SK-N-SH (cell line): ENCODE measurements around the gene SMPDL3A. TPM values are rescaled to one million over a fixed set of nuclear protein-coding genes. Genes with fewer than 3 reads are reported as not detected.

ENCODE experiments used
- CTCF ChIA-PET: fragments of 300-600, 350-600 bp; formaldehyde crosslinking; extraction: SDS; loops from one replicate; lab custom pipeline; 2021; lab: Yijun Ruan, JAX
- POLR2A ChIA-PET: fragments of 350-600 bp; sonication (Branson Sonifier 250); formaldehyde crosslinking; extraction: SDS; loops from one replicate; lab custom pipeline; 2020; ENCODE audit warnings: antibody characterized with exemption, inconsistent platforms; lab: Yijun Ruan, JAX
- DNase-seq: peaks from one replicate; pipeline ENCODE4 v3.0.0; 2012
- H2AFZ ChIP-seq: fragments of 200-600 bp; sonication (generic); 2 replicates; pipeline ENCODE4 v1.8.1; 2016; ENCODE audit warnings: antibody characterized with exemption, mild to moderate bottlenecking, low read depth
- H3F3A ChIP-seq: fragments of 200-600 bp; sonication (generic); replicated peaks from 2 replicates; pipeline ENCODE3; 2016; ENCODE audit warnings: antibody characterized with exemption, mild to moderate bottlenecking; ENCODE audit not compliant: insufficient read depth
- H3K27ac ChIP-seq, 2 experiments: fragments of 200-500 bp in 1 of 2; fragments of 200-600 bp in 1 of 2; sonication (Bioruptor generic) in 1 of 2; sonication (generic), shearing (Covaris generic) in 1 of 2; 2 replicates each; pipeline versions ENCODE4 v1.5.1 to v1.6.1; 2014 to 2016; ENCODE audit warnings: low read depth in 2 of 2, inconsistent platforms in 1 of 2, low read length in 1 of 2, mild to moderate bottlenecking in 1 of 2, mixed read lengths in 1 of 2
- H3K27me3 ChIP-seq: fragments of 200-600 bp; sonication (generic), shearing (Covaris generic); 2 replicates; pipeline ENCODE4 v1.6.1; 2016; ENCODE audit warnings: mixed run types; ENCODE audit not compliant: insufficient read depth
- H3K36me3 ChIP-seq, 2 experiments: fragments of 200-500 bp in 1 of 2; fragments of 200-600 bp in 1 of 2; sonication (Bioruptor generic) in 1 of 2; sonication (generic) in 1 of 2; replicated peaks in 1 of 2; 2 replicates each; pipeline versions ENCODE3 to v1.5.1; 2014 to 2016; ENCODE audit warnings: low read length in 1 of 2, mild to moderate bottlenecking in 1 of 2; ENCODE audit not compliant: insufficient read depth in 2 of 2, control insufficient read depth in 1 of 2
- H3K4me1 ChIP-seq, 2 experiments: fragments of 200-500 bp in 1 of 2; fragments of 200-600 bp in 1 of 2; sonication (Bioruptor generic) in 1 of 2; sonication (generic), shearing (Covaris generic) in 1 of 2; 2 replicates each; pipeline versions ENCODE4 v1.5.1 to v1.6.1; 2014 to 2016; ENCODE audit warnings: low read depth in 1 of 2, low read length in 1 of 2, mixed run types in 1 of 2; ENCODE audit not compliant: insufficient read depth in 2 of 2, control insufficient read depth in 1 of 2
- H3K4me2 ChIP-seq: fragments of 200-600 bp; sonication (generic), shearing (Covaris generic); 2 replicates; pipeline ENCODE4 v1.6.1; 2017; ENCODE audit warnings: mixed run types
- H3K4me3 ChIP-seq, 2 experiments: fragments of 200-500 bp in 1 of 2; fragments of 200-600 bp in 1 of 2; sonication (Bioruptor generic) in 1 of 2; sonication (generic), shearing (Covaris generic) in 1 of 2; 2 replicates each; pipeline versions ENCODE4 v1.5.1 to v1.8.1; 2014 to 2016; ENCODE audit warnings: low read depth in 2 of 2, inconsistent platforms in 1 of 2, low read length in 1 of 2, mild to moderate bottlenecking in 1 of 2, mixed read lengths in 1 of 2, moderate library complexity in 1 of 2
- H3K79me2 ChIP-seq: fragments of 200-600 bp; sonication (generic); 2 replicates; pipeline ENCODE4 v1.8.1; 2017; ENCODE audit warnings: mild to moderate bottlenecking; ENCODE audit not compliant: insufficient read depth
- H3K9ac ChIP-seq: fragments of 200-600 bp; sonication (generic); 2 replicates; pipeline ENCODE4 v1.6.1; 2017; ENCODE audit warnings: mixed run types
- H3K9me2 ChIP-seq: fragments of 200-600 bp; sonication (generic); 2 replicates; pipeline ENCODE4 v1.6.1; 2017; ENCODE audit warnings: mixed run types
- H3K9me3 ChIP-seq: fragments of 200-600 bp; sonication (generic); 2 replicates; pipeline ENCODE4 v1.6.1; 2017; ENCODE audit warnings: mixed run types, mild to moderate bottlenecking, moderate library complexity
- H4K20me1 ChIP-seq: fragments of 200-600 bp; sonication (generic); 2 replicates; pipeline ENCODE4 v1.6.1; 2017; ENCODE audit warnings: mild to moderate bottlenecking, mixed run types; ENCODE audit not compliant: insufficient read depth
- CHD2 ChIP-seq: fragments of 150-350 bp; IDR thresholded peaks from 2 replicates; pipeline ENCODE4 v1.6.1; 2018; ENCODE audit warnings: low read length; ENCODE audit not compliant: partially characterized antibody
- CTCF ChIP-seq: fragments of 200-600 bp; sonication (generic); IDR thresholded peaks from 2 replicates; pipeline ENCODE4 v1.6.1; 2017; ENCODE audit warnings: antibody characterized with exemption, mild to moderate bottlenecking, moderate library complexity
- FOXJ3 ChIP-seq: sonication (generic); formaldehyde crosslinking; IDR thresholded peaks from 2 replicates; pipeline ENCODE4 v1.5.1; 2020; ENCODE audit warnings: mild to moderate bottlenecking, missing genetic modification reagents
- FOXM1 ChIP-seq: IDR thresholded peaks from 2 replicates; pipeline ENCODE4 v1.4.0; 2012; ENCODE audit warnings: low read depth, mild to moderate bottlenecking
- JUND ChIP-seq: IDR thresholded peaks from 2 replicates; pipeline ENCODE4 v1.4.0; 2012
- MEF2A ChIP-seq: IDR thresholded peaks from 2 replicates; pipeline ENCODE4 v1.4.0; 2012; ENCODE audit warnings: low read depth, borderline replicate concordance
- MXI1 ChIP-seq: IDR thresholded peaks from 2 replicates; pipeline ENCODE4 v1.6.1; 2012; ENCODE audit warnings: mild to moderate bottlenecking, low read depth, low read length, improper control_type of control experiment
- NFIC ChIP-seq: IDR thresholded peaks from 2 replicates; pipeline ENCODE4 v1.4.0; 2012; ENCODE audit warnings: borderline replicate concordance
- NRF1 ChIP-seq: IDR thresholded peaks from 2 replicates; pipeline ENCODE4 v1.6.1; 2012; ENCODE audit warnings: low read depth, mild to moderate bottlenecking, low read length
- RCOR1 ChIP-seq: fragments of 150-350 bp; IDR thresholded peaks from 2 replicates; pipeline ENCODE4 v1.6.1; 2017; ENCODE audit warnings: antibody characterized with exemption, low read length
- REST ChIP-seq: IDR thresholded peaks from 2 replicates; pipeline ENCODE4 v1.6.1; 2012; ENCODE audit warnings: mild to moderate bottlenecking, low read depth, low read length, moderate library complexity
- RFX5 ChIP-seq: IDR thresholded peaks from 2 replicates; pipeline ENCODE4 v1.6.1; 2012; ENCODE audit warnings: mild to moderate bottlenecking, improper control_type of control experiment, low read length
- RXRA ChIP-seq: IDR thresholded peaks from 2 replicates; pipeline ENCODE4 v1.4.0; 2012; ENCODE audit warnings: low read depth, mild to moderate bottlenecking, borderline replicate concordance
- SIN3A ChIP-seq: IDR thresholded peaks from 2 replicates; pipeline ENCODE4 v1.6.1; 2012; ENCODE audit warnings: low read depth, mild to moderate bottlenecking, low read length, moderate library complexity, borderline replicate concordance
- TCF12 ChIP-seq: IDR thresholded peaks from 2 replicates; pipeline ENCODE4 v1.4.0; 2012
- WGBS: methylation state at CpG from one replicate; pipeline ENCODE4 v1.1.6; 2017; ENCODE audit warnings: low lambda C conversion rate; 5-methylcytosine and 5-hydroxymethylcytosine counted together
- polyA plus RNA-seq, 3 experiments: library from polyadenylated mRNA; depleted of rRNA; stranded (reverse); fragments of >200 nt; gene quantifications; 2 replicates each; pipeline ENCODE4 v1.2.3, GENCODE V29; 2012
- TF ChIP-seq, protein P1 (sequence below): IDR thresholded peaks from 2 replicates; pipeline ENCODE4; 2012
- TF ChIP-seq, protein P2 (sequence below): IDR thresholded peaks from 2 replicates; pipeline ENCODE4 v1.4.0; 2012; ENCODE audit warnings: low read depth, borderline replicate concordance

SMPDL3A gene
- polyA plus RNA-seq, 1 of the 3 experiments (the other 2 are of a cell fraction): 2.0 TPM

GRCh38 chr6:122770835-122771601 is 18.0 kb upstream of the SMPDL3A start:
- no peaks in the 10 kb centered on the region for H3K4me1 ChIP-seq
- H3K27ac ChIP-seq: no peak overlapping the region
- H2AFZ ChIP-seq: no peak overlapping the region
- H3K79me2 ChIP-seq: no peaks in the 10 kb centered on the region
- H3F3A ChIP-seq: no peaks in the 10 kb centered on the region
- H3K9me3 ChIP-seq: no peaks in the 10 kb centered on the region
- no peaks in the 10 kb centered on the region for H4K20me1 ChIP-seq
- CTCF ChIA-PET: no interaction called here
- H3K9ac ChIP-seq: no peak overlapping the region
- POLR2A ChIA-PET: no interaction called here
- H3K4me3 ChIP-seq: no peak overlapping the region
- peaks cover 5% of the 10 kb centered on the region; the same call in 1 of the 2 replicates for H3K27me3 ChIP-seq
- WGBS: 55% methylated on average over 1 of the region's 1 CpG
- TF ChIP-seq SIN3A (no peak), MXI1 (no peak), RCOR1 (no peak), RXRA (no peak), NFIC (no peak), JUND (no peak), TCF12 (no peak), REST (no peak), FOXJ3 (CRISPR knock-in tag) (no peak), CTCF (no peak), MEF2A (no peak), FOXM1 (no peak), CHD2 (no peak), RFX5 (no peak), NRF1 (no peak)
- TF ChIP-seq, protein P1, sequence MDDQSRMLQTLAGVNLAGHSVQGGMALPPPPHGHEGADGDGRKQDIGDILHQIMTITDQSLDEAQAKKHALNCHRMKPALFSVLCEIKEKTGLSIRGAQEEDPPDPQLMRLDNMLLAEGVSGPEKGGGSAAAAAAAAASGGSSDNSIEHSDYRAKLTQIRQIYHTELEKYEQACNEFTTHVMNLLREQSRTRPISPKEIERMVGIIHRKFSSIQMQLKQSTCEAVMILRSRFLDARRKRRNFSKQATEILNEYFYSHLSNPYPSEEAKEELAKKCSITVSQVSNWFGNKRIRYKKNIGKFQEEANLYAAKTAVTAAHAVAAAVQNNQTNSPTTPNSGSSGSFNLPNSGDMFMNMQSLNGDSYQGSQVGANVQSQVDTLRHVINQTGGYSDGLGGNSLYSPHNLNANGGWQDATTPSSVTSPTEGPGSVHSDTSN: no peak
- TF ChIP-seq, protein P2, sequence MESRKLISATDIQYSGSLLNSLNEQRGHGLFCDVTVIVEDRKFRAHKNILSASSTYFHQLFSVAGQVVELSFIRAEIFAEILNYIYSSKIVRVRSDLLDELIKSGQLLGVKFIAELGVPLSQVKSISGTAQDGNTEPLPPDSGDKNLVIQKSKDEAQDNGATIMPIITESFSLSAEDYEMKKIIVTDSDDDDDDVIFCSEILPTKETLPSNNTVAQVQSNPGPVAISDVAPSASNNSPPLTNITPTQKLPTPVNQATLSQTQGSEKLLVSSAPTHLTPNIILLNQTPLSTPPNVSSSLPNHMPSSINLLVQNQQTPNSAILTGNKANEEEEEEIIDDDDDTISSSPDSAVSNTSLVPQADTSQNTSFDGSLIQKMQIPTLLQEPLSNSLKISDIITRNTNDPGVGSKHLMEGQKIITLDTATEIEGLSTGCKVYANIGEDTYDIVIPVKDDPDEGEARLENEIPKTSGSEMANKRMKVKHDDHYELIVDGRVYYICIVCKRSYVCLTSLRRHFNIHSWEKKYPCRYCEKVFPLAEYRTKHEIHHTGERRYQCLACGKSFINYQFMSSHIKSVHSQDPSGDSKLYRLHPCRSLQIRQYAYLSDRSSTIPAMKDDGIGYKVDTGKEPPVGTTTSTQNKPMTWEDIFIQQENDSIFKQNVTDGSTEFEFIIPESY: no peak
- H3K36me3 ChIP-seq: no peaks in the 10 kb centered on the region
- H3K4me2 ChIP-seq: no peak overlapping the region
- no peaks in the 10 kb centered on the region for H3K9me2 ChIP-seq
- DNase-seq: no peak
